Measurements from ENCODE around the gene TPRX1.
"Not testable (repeated sequence)": the region's sequence is repeated elsewhere in the genome, so short reads cannot be mapped to it uniquely, and the experiment has no call there.

TPRX1 gene

DNA sequence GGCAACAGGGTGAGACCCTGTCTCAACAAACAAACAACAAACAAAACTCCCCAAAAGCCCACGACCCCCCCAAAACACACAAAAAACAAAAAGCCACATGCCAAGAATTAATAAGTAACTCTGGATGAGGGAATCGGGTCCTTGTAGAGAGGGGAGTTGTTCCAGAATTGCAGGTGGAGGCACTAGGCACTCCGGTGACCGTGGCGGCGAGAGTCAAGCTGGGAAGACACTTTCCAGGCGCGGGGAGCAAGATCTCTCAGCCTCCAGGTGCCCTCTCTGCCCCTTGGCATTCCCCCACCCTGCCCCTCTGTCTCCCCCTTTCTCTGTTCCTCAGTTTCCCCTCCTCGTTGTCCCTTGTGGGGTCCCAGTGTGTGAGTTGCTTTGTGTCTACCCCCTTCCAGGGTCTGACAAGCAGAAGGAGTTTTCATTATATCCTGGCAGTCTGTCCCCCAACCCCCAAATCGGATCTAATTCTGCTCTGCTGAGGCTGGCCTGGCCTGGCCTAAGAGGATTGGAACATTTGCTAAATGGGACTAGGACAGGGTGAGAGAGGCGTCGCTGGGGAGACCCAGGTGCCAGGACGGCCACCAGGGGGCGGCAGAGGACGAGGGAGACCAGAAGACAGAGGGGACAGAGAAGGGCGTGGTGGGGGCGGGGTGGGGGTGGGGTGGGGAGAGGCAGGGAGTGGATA is 9.1 kb upstream of the TPRX1 start:
- no peaks in the 10 kb centered on the region for H3K9me2 ChIP-seq (replicated peaks; ENCODE audit: control insufficient read depth, low read length)
- no peaks in the 10 kb centered on the region for H4K20me1 ChIP-seq (ENCODE audit: control insufficient read depth, insufficient read depth, low read depth, low read length)
- no peaks in the 10 kb centered on the region for H3K79me2 ChIP-seq (ENCODE audit: control insufficient read depth, low read length)
- no peak overlapping the region for H3K27ac ChIP-seq (ENCODE audit: low read depth, low read length)
- no peak overlapping the region for H3K4me2 ChIP-seq (ENCODE audit: low read length)
- H3K36me3 ChIP-seq (ENCODE audit: control insufficient read depth, low read length): no peaks in the 10 kb centered on the region
- no peaks in the 10 kb centered on the region for H3K9me3 ChIP-seq (ENCODE audit: control insufficient read depth, insufficient read depth, low read length)
- no peak overlapping the region for H3K4me3 ChIP-seq (ENCODE audit: low read length)
- no peaks in the 10 kb centered on the region for H3K4me1 ChIP-seq (ENCODE audit: control insufficient read depth, low read length)
- no peaks in the 10 kb centered on the region for H3K27me3 ChIP-seq (ENCODE audit: control insufficient read depth, low read length)
- H3F3A ChIP-seq (ENCODE audit: control insufficient read depth, insufficient read depth): no peaks in the 10 kb centered on the region
- TF ChIP-seq, protein P1, sequence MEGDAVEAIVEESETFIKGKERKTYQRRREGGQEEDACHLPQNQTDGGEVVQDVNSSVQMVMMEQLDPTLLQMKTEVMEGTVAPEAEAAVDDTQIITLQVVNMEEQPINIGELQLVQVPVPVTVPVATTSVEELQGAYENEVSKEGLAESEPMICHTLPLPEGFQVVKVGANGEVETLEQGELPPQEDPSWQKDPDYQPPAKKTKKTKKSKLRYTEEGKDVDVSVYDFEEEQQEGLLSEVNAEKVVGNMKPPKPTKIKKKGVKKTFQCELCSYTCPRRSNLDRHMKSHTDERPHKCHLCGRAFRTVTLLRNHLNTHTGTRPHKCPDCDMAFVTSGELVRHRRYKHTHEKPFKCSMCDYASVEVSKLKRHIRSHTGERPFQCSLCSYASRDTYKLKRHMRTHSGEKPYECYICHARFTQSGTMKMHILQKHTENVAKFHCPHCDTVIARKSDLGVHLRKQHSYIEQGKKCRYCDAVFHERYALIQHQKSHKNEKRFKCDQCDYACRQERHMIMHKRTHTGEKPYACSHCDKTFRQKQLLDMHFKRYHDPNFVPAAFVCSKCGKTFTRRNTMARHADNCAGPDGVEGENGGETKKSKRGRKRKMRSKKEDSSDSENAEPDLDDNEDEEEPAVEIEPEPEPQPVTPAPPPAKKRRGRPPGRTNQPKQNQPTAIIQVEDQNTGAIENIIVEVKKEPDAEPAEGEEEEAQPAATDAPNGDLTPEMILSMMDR (IDR thresholded peaks at IDR 0.05; ENCODE audit: low read depth, low read length, poor library complexity, severe bottlenecking): peak; percentile 72
- TF ChIP-seq EZH2phosphoT487 (IDR thresholded peaks at IDR 0.05; ENCODE audit: borderline replicate concordance, low read length): no peak

- Histone ChIP-seq H3K36me3 (ENCODE audit: control insufficient read depth, low read length) (no peaks in the 10 kb centered on the region), H3K79me2 (ENCODE audit: control insufficient read depth, low read length) (no peaks in the 10 kb centered on the region), H3K4me1 (ENCODE audit: control insufficient read depth, low read length) (no peaks in the 10 kb centered on the region), H3K27ac (ENCODE audit: low read depth, low read length) (no peak overlapping the region), H3K9me2 (replicated peaks; ENCODE audit: control insufficient read depth, low read length) (no peaks in the 10 kb centered on the region), H3K4me2 (ENCODE audit: low read length) (no peak overlapping the region), H3K4me3 (ENCODE audit: low read length) (no peak overlapping the region), H3K9me3 (ENCODE audit: control insufficient read depth, insufficient read depth, low read length) (no peaks in the 10 kb centered on the region), H3F3A (ENCODE audit: control insufficient read depth, insufficient read depth) (no peaks in the 10 kb centered on the region), H3K27me3 (ENCODE audit: control insufficient read depth, low read length) (no peaks in the 10 kb centered on the region), H4K20me1 (ENCODE audit: control insufficient read depth, insufficient read depth, low read depth, low read length) (no peaks in the 10 kb centered on the region)
- TF ChIP-seq EZH2phosphoT487 (IDR thresholded peaks at IDR 0.05; ENCODE audit: borderline replicate concordance, low read length): no peak
- TF ChIP-seq, protein P1 (IDR thresholded peaks at IDR 0.05; ENCODE audit: low read depth, low read length, poor library complexity, severe bottlenecking): no peak
Measured at GRCh38 chr19:47806435-47806834, 2.1 kb upstream of the TPRX1 start.

- Histone ChIP-seq H3K36me3 (ENCODE audit: control insufficient read depth, low read length) (no peaks in the 10 kb centered on the region), H3K9me3 (ENCODE audit: control insufficient read depth, insufficient read depth, low read length) (no peaks in the 10 kb centered on the region), H3K4me3 (ENCODE audit: low read length) (no peak overlapping the region), H3F3A (ENCODE audit: control insufficient read depth, insufficient read depth) (no peaks in the 10 kb centered on the region), H3K4me2 (ENCODE audit: low read length) (no peak overlapping the region), H3K79me2 (ENCODE audit: control insufficient read depth, low read length) (no peaks in the 10 kb centered on the region), H3K4me1 (ENCODE audit: control insufficient read depth, low read length) (no peaks in the 10 kb centered on the region), H4K20me1 (ENCODE audit: control insufficient read depth, insufficient read depth, low read depth, low read length) (no peaks in the 10 kb centered on the region), H3K27ac (ENCODE audit: low read depth, low read length) (no peak overlapping the region), H3K27me3 (ENCODE audit: control insufficient read depth, low read length) (no peaks in the 10 kb centered on the region), H3K9me2 (replicated peaks; ENCODE audit: control insufficient read depth, low read length) (no peaks in the 10 kb centered on the region)
- TF ChIP-seq EZH2phosphoT487 (IDR thresholded peaks at IDR 0.05; ENCODE audit: borderline replicate concordance, low read length): no peak
- TF ChIP-seq, protein P1 (IDR thresholded peaks at IDR 0.05; ENCODE audit: low read depth, low read length, poor library complexity, severe bottlenecking): no peak
Measured at GRCh38 chr19:47805313-47805712, 962 bp upstream of the TPRX1 start.

- not testable (repeated sequence) for H3K79me2 ChIP-seq (ENCODE audit: control insufficient read depth, low read length); H3K9me2 ChIP-seq (replicated peaks; ENCODE audit: control insufficient read depth, low read length); H3K27ac ChIP-seq (ENCODE audit: low read depth, low read length); H3K4me1 ChIP-seq (ENCODE audit: control insufficient read depth, low read length); H3K27me3 ChIP-seq (ENCODE audit: control insufficient read depth, low read length); H3F3A ChIP-seq (ENCODE audit: control insufficient read depth, insufficient read depth); H3K9me3 ChIP-seq (ENCODE audit: control insufficient read depth, insufficient read depth, low read length); H3K4me2 ChIP-seq (ENCODE audit: low read length); H4K20me1 ChIP-seq (ENCODE audit: control insufficient read depth, insufficient read depth, low read depth, low read length); H3K36me3 ChIP-seq (ENCODE audit: control insufficient read depth, low read length); H3K4me3 ChIP-seq (ENCODE audit: low read length)
Measured at GRCh38 chr19:47803671-47804070, 680 bp downstream of the TPRX1 start.

GRCh38 chr19:47803148-47803547 is 1.2 kb downstream of the TPRX1 start:
- H3K9me2 ChIP-seq (replicated peaks; ENCODE audit: control insufficient read depth, low read length); H3K4me2 ChIP-seq (ENCODE audit: low read length); H3K4me1 ChIP-seq (ENCODE audit: control insufficient read depth, low read length); H4K20me1 ChIP-seq (ENCODE audit: control insufficient read depth, insufficient read depth, low read depth, low read length); H3K27me3 ChIP-seq (ENCODE audit: control insufficient read depth, low read length); H3K27ac ChIP-seq (ENCODE audit: low read depth, low read length); H3K79me2 ChIP-seq (ENCODE audit: control insufficient read depth, low read length); H3K4me3 ChIP-seq (ENCODE audit: low read length); H3K36me3 ChIP-seq (ENCODE audit: control insufficient read depth, low read length); H3K9me3 ChIP-seq (ENCODE audit: control insufficient read depth, insufficient read depth, low read length); H3F3A ChIP-seq (ENCODE audit: control insufficient read depth, insufficient read depth): not testable (repeated sequence)

Data from DOHH2 (cell line).